ENCODE measurements around the gene APOBEC3G.

The APOBEC3G gene

DNA sequence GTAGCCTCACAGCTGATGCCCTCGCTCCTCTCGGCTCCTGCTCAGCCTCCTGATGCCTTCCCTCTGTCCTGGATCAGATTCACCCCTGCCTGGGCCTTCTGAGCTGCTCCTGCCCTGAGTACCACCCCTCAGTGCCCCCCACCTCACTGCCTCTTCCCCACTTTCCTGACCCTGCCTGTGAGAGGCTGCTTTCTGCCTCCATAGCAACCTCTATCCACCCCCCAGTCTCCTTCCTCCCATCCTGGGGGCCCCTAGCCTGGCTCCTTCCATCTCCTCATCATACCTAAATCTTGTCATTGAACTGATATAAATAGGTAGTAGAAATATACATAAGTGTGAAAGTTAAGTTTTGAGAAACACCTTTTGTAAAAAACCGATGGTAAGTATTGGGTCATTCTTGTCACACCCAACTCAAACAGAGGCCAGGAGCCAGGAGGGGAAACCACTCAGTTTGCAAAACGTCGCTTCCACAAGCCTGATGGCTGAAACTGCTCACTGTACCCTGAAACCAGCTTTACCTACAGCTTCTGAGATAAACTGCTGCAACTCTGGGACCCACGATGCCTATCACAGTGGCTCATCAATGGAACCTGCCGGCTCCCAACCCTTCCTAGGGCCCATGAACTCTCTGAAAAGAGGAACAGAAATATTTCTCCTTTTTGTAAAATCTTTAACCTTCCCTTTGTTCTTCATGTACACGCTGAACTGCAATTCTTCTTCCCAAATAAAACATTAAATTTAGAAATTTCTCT, 15.2 kb downstream of the APOBEC3G start:
- Histone ChIP-seq H3K9ac (ENCODE audit: low read depth, low read length) (no peak overlapping the region), H3K4me1 (ENCODE audit: insufficient read depth, low read length) (peaks cover 17% of the 10 kb centered on the region), H3K36me3 (ENCODE audit: insufficient read depth, low read length) (no peaks in the 10 kb centered on the region), H3K9me3 (ENCODE audit: control insufficient read depth, insufficient read depth, low read length) (no peaks in the 10 kb centered on the region)

DNA sequence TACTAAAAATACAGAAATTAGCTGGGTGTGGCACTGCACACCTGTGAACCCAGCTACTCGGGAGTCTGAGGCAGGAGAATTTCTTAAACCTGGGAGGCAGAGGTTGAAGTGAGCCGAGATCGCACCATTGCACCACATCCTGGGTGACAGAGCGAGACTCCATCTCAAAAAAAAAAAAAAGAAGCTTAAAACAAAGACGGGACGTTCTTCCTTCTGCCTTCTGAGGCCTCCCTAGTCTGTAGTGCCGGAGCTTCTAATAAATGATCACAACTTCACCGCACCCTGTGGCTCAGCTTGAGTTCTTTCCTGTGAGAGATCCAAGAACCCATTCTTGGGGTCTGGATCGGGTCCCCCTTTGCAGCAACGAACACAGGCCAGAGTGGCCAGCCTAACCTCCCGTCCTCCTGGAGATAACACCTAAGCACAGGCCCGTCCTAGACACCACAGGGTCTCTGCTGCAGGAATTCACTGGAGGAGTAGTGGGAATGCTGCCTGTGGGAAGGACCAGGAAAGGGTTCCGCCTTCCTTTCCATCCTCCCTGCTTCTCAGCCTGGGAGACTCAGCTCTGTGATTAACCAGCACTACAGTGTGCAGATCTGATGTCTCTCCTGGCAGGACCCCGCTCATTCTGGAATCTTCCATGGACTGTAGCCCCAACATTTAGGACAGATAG, 17.8 kb downstream of the APOBEC3G start:
- no peaks in the 10 kb centered on the region for H3K36me3 ChIP-seq (ENCODE audit: insufficient read depth, low read length)
- H3K9me3 ChIP-seq (ENCODE audit: control insufficient read depth, insufficient read depth, low read length) = no peaks in the 10 kb centered on the region
- H3K4me1 ChIP-seq (ENCODE audit: insufficient read depth, low read length) = peaks cover 19% of the 10 kb centered on the region
- no peak overlapping the region for H3K9ac ChIP-seq (ENCODE audit: low read depth, low read length)

DNA sequence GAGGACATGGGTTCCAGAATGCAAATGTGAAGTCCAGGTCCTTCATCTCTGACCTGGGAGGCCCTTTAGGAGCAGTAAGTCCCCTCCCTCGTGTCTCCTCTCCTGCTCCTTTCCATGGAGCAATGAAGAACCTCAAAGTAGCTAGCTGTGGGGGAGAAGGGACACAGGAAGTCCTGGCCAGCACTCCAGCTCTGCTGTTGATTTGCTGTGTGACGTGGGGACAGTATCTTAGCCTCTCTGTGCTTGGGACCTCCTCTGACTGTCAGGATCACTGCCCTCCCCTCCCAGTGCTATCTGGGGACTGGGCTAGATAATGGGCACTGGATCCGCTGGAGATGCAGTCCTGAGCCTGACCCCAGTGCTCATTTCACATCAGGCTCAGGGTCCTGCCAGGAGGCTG, 18.9 kb downstream of the APOBEC3G start:
- Histone ChIP-seq H3K9me3 (ENCODE audit: control insufficient read depth, insufficient read depth, low read length) (no peaks in the 10 kb centered on the region), H3K4me1 (ENCODE audit: insufficient read depth, low read length) (peaks cover 19% of the 10 kb centered on the region), H3K9ac (ENCODE audit: low read depth, low read length) (no peak overlapping the region), H3K36me3 (ENCODE audit: insufficient read depth, low read length) (no peaks in the 10 kb centered on the region)

DNA sequence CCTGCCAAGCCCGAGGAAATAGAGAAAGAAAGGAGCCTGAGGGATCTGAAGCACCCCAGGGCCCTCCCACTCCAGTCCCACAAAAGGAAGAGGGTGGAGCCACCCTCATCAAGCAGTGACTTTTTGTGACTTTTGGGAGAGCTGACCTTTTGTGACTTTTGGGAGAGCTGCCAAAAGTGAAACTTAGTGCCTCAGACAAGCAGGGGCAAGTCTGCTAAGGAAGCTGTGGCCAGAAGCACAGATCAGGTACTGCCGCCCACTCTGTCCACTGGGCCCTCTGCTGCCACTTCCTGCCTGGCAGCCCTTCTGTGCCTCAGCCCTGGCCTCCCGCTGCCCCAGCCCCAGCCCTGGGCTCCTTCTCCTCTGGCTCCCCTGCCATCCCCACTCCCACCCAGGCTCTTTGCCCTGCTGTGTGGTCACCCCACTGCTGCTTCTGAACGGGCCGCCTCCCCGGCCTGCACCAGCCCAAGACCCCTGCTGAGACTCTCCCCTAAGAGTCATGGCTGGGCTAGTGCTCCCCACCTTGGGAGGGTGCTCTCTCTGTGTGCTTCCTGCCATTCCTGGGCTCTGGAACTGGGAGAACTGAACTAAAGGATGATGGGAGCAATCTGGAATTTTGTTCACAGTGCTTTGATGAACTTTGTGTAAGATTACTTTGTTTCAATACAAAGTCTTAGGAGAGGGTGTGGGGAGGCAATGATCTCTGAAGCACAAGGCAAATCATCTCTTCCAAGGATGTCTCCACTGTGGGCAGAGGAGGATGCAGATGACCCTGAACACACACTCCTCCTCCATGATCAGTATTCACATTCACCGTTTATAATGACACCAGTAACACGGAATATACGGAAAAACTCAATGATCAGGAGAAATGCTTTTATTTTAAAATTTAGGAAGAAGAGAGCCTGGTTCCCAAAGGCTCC, 20.3 kb downstream of the APOBEC3G start, which contains the start of gene APOBEC3H:
Gene APOBEC3H, plus strand, starts transcription at position 147 of the 923 bp plus-strand sequence. CDS start 3,035 bp downstream, outside the sequence.
- peaks cover 24% of the 10 kb centered on the region for H3K4me1 ChIP-seq (ENCODE audit: insufficient read depth, low read length)
- H3K9ac ChIP-seq (ENCODE audit: low read depth, low read length) = no peak within 1 kb of the TSS

DNA sequence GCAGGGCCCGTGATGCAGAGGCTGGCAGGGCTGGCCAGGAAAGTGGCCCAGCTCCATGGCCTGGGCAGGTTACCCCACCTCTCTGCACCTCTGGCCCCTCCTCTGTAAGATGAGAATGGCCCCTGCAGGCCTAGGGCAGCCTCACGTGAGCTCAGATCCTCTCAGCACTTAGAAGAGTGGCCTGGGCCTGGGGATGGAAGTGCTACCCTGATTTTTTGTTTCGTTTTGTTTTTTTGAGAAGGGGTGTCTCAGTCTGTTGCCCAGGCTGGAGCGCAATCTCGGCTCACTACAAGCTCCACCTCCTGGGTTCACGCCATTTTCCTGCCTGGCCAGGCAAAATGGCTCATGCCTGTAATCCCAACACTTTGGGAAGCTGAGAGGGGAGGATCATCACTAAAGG, 21.0 kb downstream of the APOBEC3G start:
- no peaks in the 10 kb centered on the region for H3K9me3 ChIP-seq (ENCODE audit: control insufficient read depth, insufficient read depth, low read length)
- no peaks in the 10 kb centered on the region for H3K36me3 ChIP-seq (ENCODE audit: insufficient read depth, low read length)
- H3K4me1 ChIP-seq (ENCODE audit: insufficient read depth, low read length) = peaks cover 24% of the 10 kb centered on the region
- no peak overlapping the region for H3K9ac ChIP-seq (ENCODE audit: low read depth, low read length)

More for the DNA sequence above, 20.3 kb downstream of the APOBEC3G start, which contains the start of gene APOBEC3H:
- Histone ChIP-seq H3K36me3 (ENCODE audit: insufficient read depth, low read length) (no peaks in the 10 kb centered on the region), H3K9me3 (ENCODE audit: control insufficient read depth, insufficient read depth, low read length) (no peaks in the 10 kb centered on the region)

DNA sequence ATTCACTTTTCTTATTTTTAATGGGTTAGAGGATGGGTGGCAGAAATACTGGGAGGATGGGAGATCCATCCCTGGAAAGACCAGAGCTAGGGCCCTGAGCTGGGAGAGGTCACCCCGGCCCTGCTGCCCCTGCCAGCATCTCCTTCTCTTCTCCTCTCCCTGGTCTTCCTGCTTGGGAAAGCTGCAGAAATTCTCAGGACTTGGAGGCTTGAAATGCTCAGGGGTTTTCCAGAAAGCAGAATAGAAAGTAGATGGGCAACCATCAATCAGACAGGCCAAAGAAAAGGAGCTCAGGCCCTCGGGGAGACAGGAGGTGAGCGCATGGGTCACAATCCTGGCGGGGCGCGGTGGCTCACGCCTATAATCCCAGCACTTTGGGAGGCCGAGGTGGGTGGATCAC, 21.5 kb downstream of the APOBEC3G start:
- no peak overlapping the region for H3K9ac ChIP-seq (ENCODE audit: low read depth, low read length)
- peaks cover 24% of the 10 kb centered on the region for H3K4me1 ChIP-seq (ENCODE audit: insufficient read depth, low read length)
- H3K36me3 ChIP-seq (ENCODE audit: insufficient read depth, low read length) = no peaks in the 10 kb centered on the region
- no peaks in the 10 kb centered on the region for H3K9me3 ChIP-seq (ENCODE audit: control insufficient read depth, insufficient read depth, low read length)

DNA sequence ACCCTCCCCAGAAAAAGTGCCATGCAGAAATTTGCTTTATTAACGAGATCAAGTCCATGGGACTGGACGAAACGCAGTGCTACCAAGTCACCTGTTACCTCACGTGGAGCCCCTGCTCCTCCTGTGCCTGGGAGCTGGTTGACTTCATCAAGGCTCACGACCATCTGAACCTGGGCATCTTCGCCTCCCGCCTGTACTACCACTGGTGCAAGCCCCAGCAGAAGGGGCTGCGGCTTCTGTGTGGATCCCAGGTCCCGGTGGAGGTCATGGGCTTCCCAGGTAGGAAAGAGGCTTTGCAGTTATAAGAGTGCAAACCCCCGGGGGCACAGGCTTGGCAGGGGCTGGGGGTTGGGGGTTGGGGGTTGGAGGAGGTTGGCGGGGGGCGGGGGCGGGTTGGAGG, 24.2 kb downstream of the APOBEC3G start:
- H3K36me3 ChIP-seq (ENCODE audit: insufficient read depth, low read length) = no peaks in the 10 kb centered on the region
- no peaks in the 10 kb centered on the region for H3K9me3 ChIP-seq (ENCODE audit: control insufficient read depth, insufficient read depth, low read length)
- peaks cover 24% of the 10 kb centered on the region for H3K4me1 ChIP-seq (ENCODE audit: insufficient read depth, low read length)
- H3K9ac ChIP-seq (ENCODE audit: low read depth, low read length) = no peak overlapping the region

DNA sequence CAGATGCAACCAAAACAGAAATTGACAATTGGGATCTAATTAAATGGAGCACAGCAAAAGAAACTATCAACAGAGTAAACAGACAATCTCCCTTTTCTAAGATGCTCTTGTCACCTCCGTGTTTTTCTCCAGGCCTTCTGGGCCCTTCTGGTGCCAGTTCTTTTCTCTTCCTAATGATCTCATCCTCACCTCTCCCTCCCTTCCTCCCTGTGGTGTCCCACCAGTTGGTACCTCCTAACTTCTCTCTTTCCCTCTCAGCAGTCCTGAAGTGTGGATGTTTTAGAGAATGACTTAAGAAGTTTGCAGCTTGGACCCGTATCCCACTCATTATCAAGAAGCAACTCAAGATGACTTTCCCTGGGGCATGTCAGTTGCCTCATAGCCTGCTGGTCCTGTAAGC, 26.4 kb downstream of the APOBEC3G start:
- H3K36me3 ChIP-seq (ENCODE audit: insufficient read depth, low read length) = no peaks in the 10 kb centered on the region
- H3K9me3 ChIP-seq (ENCODE audit: control insufficient read depth, insufficient read depth, low read length) = no peaks in the 10 kb centered on the region
- peaks cover 8% of the 10 kb centered on the region; the same call in 1 of the 2 replicates for H3K4me1 ChIP-seq (ENCODE audit: insufficient read depth, low read length)
- no peak overlapping the region for H3K9ac ChIP-seq (ENCODE audit: low read depth, low read length)

DNA sequence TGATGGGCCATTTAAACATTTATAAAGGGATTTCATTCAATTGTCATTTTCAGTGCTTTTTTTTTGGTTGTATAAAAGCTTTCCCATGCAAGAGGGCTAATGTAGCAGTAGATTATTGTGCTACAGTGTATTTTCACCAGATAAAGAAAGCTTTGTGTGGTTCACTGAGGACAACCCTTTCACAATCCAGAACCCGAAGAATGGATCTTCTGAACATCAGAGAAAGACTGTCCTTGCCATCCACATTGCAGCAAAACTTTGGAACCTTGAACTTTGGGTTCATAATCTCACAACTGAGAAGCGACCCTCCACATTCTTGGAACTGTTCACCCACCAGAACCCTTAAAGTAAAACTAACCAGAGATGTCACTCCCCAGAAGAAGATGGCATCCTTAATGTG, 29.3 kb downstream of the APOBEC3G start:
- peaks cover 10% of the 10 kb centered on the region for H3K4me1 ChIP-seq (ENCODE audit: insufficient read depth, low read length)
- no peaks in the 10 kb centered on the region for H3K36me3 ChIP-seq (ENCODE audit: insufficient read depth, low read length)
- H3K9me3 ChIP-seq (ENCODE audit: control insufficient read depth, insufficient read depth, low read length) = no peaks in the 10 kb centered on the region
- no peak overlapping the region for H3K9ac ChIP-seq (ENCODE audit: low read depth, low read length)

DNA sequence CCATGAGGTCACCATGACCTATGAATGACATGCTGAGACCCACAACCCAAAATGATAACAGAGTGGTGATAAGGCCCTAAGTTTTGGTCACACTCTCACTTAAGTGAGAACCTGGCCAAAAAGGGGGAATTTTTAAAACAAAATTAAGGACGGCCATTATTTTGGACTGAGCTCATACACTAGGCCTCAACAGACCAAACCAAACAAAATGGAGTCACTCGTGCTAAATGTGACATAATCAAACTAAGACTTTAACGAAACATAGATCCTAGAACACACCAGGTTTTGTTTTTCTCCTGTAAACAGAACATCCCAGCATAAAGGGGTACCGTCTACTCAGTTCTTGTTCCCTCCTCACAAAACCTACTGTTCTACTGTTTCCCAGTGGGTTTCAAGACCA, 31.4 kb downstream of the APOBEC3G start:
- Histone ChIP-seq H3K9ac (ENCODE audit: low read depth, low read length) (no peak overlapping the region), H3K4me1 (ENCODE audit: insufficient read depth, low read length) (peaks cover 6% of the 10 kb centered on the region), H3K9me3 (ENCODE audit: control insufficient read depth, insufficient read depth, low read length) (no peaks in the 10 kb centered on the region), H3K36me3 (ENCODE audit: insufficient read depth, low read length) (no peaks in the 10 kb centered on the region)

DNA sequence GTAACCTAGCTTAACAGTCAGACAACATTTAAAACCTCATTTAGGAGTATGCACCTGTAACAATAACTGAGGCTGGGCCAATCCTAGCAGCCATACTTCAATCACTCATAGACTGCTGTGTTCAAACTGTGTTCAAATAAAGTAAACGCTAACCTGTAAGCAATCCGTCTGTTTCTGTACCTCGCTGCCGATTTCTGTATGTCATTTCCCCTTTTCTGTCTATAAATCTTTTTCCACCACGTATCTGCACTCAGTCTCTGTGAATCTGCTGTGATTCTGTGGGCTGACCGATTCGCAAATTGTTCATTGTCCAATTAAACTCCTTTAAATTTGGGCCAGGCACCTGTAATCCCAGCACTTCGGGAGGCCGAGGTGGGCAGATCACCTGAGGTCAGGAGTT, 32.3 kb downstream of the APOBEC3G start:
- no peak overlapping the region for H3K9ac ChIP-seq (ENCODE audit: low read depth, low read length)
- peaks cover 6% of the 10 kb centered on the region for H3K4me1 ChIP-seq (ENCODE audit: insufficient read depth, low read length)
- H3K36me3 ChIP-seq (ENCODE audit: insufficient read depth, low read length) = no peaks in the 10 kb centered on the region
- no peaks in the 10 kb centered on the region for H3K9me3 ChIP-seq (ENCODE audit: control insufficient read depth, insufficient read depth, low read length)

DNA sequence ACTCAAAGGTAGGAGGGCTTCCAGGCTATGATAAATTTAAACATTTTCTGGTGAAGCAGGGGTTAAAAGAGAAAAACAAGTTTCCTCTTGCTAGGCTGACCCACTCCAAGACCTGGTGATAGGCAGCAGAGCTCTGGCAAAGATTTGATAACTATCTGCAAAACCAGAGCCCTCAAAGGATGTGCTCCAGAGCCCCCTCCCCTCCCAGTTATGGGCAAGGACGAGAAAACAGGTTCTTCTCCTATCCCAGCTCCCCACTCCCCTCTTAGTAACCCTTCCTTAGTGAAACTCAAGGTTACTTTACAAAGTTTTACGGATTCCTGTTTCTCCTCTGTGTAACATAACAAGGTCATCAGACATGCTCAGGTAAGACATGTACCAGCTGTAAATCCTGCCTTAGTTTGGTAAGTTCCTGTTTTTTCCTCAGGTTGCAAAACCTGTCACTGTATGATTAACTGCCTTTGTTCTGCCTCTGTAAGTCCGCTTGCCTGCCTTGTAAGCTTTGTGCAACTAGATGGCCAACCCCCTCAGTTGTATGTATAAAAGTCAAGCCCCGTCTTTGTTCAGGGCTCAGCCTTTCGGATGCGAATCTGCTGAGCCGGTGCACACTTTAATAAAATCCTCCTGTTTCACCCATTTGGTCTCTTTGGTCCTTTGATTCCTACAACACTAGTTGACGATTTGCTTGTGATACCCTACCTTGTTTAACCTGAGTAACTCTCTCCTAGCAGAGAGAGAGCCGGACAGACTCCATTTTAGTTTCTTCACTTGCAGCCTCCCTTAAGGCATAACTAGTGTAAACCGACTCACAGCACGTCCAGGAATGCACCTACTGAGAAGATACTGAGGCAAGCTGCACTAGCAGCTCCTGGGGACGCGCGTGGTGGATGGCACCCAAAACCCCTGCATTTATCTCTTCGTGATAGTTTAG, 33.8 kb downstream of the APOBEC3G start:
- no peak overlapping the region for H3K9ac ChIP-seq (ENCODE audit: low read depth, low read length)

DNA sequence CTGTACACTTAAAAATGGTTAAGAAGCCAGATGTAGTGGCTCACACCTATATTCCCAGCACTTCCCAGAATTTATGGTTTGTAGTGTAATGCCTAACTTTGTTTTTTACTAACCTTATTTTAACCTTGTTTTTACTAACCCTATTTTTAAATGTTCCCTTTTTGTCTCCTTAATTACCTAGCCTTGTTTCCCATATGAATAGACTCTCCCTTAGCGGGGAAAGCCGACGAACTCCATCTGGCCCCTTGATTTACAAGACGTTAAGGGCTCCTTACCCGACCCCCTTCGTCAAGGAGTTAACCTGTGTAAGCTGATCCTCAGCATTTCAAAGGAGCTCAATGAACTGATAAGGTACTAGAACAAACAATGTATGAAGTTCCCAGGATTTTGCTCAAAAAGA, 37.0 kb downstream of the APOBEC3G start:
- Histone ChIP-seq H3K4me1 (ENCODE audit: insufficient read depth, low read length) (peaks cover 26% of the 10 kb centered on the region), H3K36me3 (ENCODE audit: insufficient read depth, low read length) (no peaks in the 10 kb centered on the region)

More for the DNA sequence above, 33.8 kb downstream of the APOBEC3G start:
- no peaks in the 10 kb centered on the region for H3K36me3 ChIP-seq (ENCODE audit: insufficient read depth, low read length)
- no peaks in the 10 kb centered on the region for H3K9me3 ChIP-seq (ENCODE audit: control insufficient read depth, insufficient read depth, low read length)
- H3K4me1 ChIP-seq (ENCODE audit: insufficient read depth, low read length) = peaks cover 16% of the 10 kb centered on the region

More for the DNA sequence above, 37.0 kb downstream of the APOBEC3G start:
- no peak overlapping the region; the same call in 1 of the 2 replicates for H3K9ac ChIP-seq (ENCODE audit: low read depth, low read length)
- H3K9me3 ChIP-seq (ENCODE audit: control insufficient read depth, insufficient read depth, low read length) = no peaks in the 10 kb centered on the region
